Mesendoderm (in vitro differentiated cells): ENCODE measurements around the gene ACOT7.
A peak's percentile ranks its signal among the peaks of the same experiment; 100 is the strongest.
"Not testable (repeated sequence)": the region's sequence is repeated elsewhere in the genome, so short reads cannot be mapped to it uniquely, and the experiment has no call there.

Source experiments
- DNase-seq: peaks from one replicate; pipeline ENCODE4 v3.0.0; 2013
- H2AK5ac ChIP-seq: 2 replicates; pipeline ENCODE4 v1.6.1; 2013; ENCODE audit warnings: low read length, inconsistent platforms
- H2BK120ac ChIP-seq: 2 replicates; pipeline ENCODE4 v1.6.1; 2013; ENCODE audit warnings: low read depth, mild to moderate bottlenecking, low read length, moderate library complexity, mixed read lengths
- H2BK15ac ChIP-seq: replicated peaks from 2 replicates; pipeline ENCODE4 v1.6.1; 2013; ENCODE audit warnings: low read depth, mild to moderate bottlenecking, moderate library complexity
- H2BK5ac ChIP-seq: 2 replicates; pipeline ENCODE4 v1.6.1; 2013; ENCODE audit warnings: low read length, inconsistent platforms
- H3K18ac ChIP-seq: 2 replicates; pipeline ENCODE4 v1.6.1; 2013; ENCODE audit warnings: mild to moderate bottlenecking, low read length, mixed read lengths
- H3K23ac ChIP-seq: one replicate; pipeline ENCODE4 v1.6.1; 2013; ENCODE audit warnings: low read length
- H3K27ac ChIP-seq: 2 replicates; pipeline ENCODE4 v1.5.1; 2013; ENCODE audit warnings: low read depth, mild to moderate bottlenecking, inconsistent platforms, low read length, moderate library complexity
- H3K27me3 ChIP-seq: 2 replicates; pipeline ENCODE4 v1.6.1; 2013; ENCODE audit warnings: low read length, control low read depth, mild to moderate bottlenecking, inconsistent platforms; ENCODE audit not compliant: insufficient read depth, poor library complexity
- H3K36me3 ChIP-seq: 2 replicates; pipeline ENCODE4 v1.6.1; 2013; ENCODE audit warnings: low read length, inconsistent platforms; ENCODE audit not compliant: control insufficient read depth, insufficient read depth
- H3K4ac ChIP-seq: one replicate; pipeline ENCODE4 v1.6.1; 2013; ENCODE audit warnings: low read depth, mild to moderate bottlenecking, low read length, moderate library complexity
- H3K4me1 ChIP-seq: 2 replicates; pipeline ENCODE4 v1.6.1; 2013; ENCODE audit warnings: low read depth, low read length, inconsistent platforms; ENCODE audit not compliant: control insufficient read depth
- H3K4me2 ChIP-seq: 2 replicates; pipeline ENCODE4 v1.6.1; 2013; ENCODE audit warnings: low read length
- H3K4me3 ChIP-seq: 2 replicates; pipeline ENCODE4 v1.5.1; 2013; ENCODE audit warnings: mild to moderate bottlenecking, low read length
- H3K56ac ChIP-seq: one replicate; pipeline ENCODE4 v1.6.1; 2013; ENCODE audit warnings: low read length
- H3K79me1 ChIP-seq: 2 replicates; pipeline ENCODE4 v1.6.1; 2013; ENCODE audit warnings: low read length, inconsistent platforms
- H3K79me2 ChIP-seq: 2 replicates; pipeline ENCODE4 v1.6.1; 2013; ENCODE audit warnings: mild to moderate bottlenecking, low read length; ENCODE audit not compliant: control insufficient read depth, insufficient read depth
- H3K9ac ChIP-seq: 2 replicates; pipeline ENCODE4 v1.6.1; 2013; ENCODE audit warnings: low read length, inconsistent platforms
- H4K5ac ChIP-seq: one replicate; pipeline ENCODE4 v1.6.1; 2013; ENCODE audit warnings: low read length
- H4K8ac ChIP-seq: one replicate; pipeline ENCODE4 v1.6.1; 2013; ENCODE audit warnings: low read depth, mild to moderate bottlenecking, control low read depth, low read length, moderate library complexity
- WGBS: extraction: QIAGEN DNeasy Blood & Tissue Kit; methylation state at CpG from one replicate; pipeline ENCODE4 v1.1.7; 2013; ENCODE audit warnings: low lambda C conversion rate, missing lambda C conversion rate; ENCODE audit not compliant: insufficient coverage; ENCODE audit errors: extremely low coverage; 5-methylcytosine and 5-hydroxymethylcytosine counted together

The ACOT7 gene

GRCh38 chr1:6384135-6384534 is 9.4 kb downstream of the ACOT7 start:
- no peak overlapping the region for H3K27ac ChIP-seq
- peaks cover 14% of the 10 kb centered on the region for H3K79me1 ChIP-seq
- H3K79me2 ChIP-seq, result peaks cover 38% of the 10 kb centered on the region
- no peak overlapping the region for H3K56ac ChIP-seq
- no CpG with 5 or more reads among the region's 1 CpG for WGBS
- no peak overlapping the region for H3K4me2 ChIP-seq
- H4K8ac ChIP-seq, result no peak overlapping the region
- no peak for DNase-seq
- H3K18ac ChIP-seq, result no peak overlapping the region
- no peak overlapping the region for H3K9ac ChIP-seq
- no peaks in the 10 kb centered on the region for H3K36me3 ChIP-seq
- no peak overlapping the region for H3K4me3 ChIP-seq
- no peak overlapping the region for H4K5ac ChIP-seq
- no peak overlapping the region for H2BK5ac ChIP-seq
- H2BK120ac ChIP-seq, result no peak overlapping the region
- H3K23ac ChIP-seq, result no peak overlapping the region
- no peaks in the 10 kb centered on the region for H3K27me3 ChIP-seq
- peaks cover 10% of the 10 kb centered on the region for H3K4me1 ChIP-seq
- H3K4ac ChIP-seq, result no peak overlapping the region
- H2AK5ac ChIP-seq, result no peak overlapping the region
- H2BK15ac ChIP-seq, result no peak overlapping the region

GRCh38 chr1:6380037-6380436 is 13.5 kb downstream of the ACOT7 start:
- no peak overlapping the region for H3K56ac ChIP-seq
- H3K36me3 ChIP-seq, result no peaks in the 10 kb centered on the region
- H3K79me2 ChIP-seq, result peaks cover 32% of the 10 kb centered on the region
- H2AK5ac ChIP-seq, result no peak overlapping the region
- no peak overlapping the region for H3K4ac ChIP-seq
- H3K4me1 ChIP-seq, result no peaks in the 10 kb centered on the region
- no peak overlapping the region for H4K8ac ChIP-seq
- H4K5ac ChIP-seq, result no peak overlapping the region
- no peak overlapping the region for H2BK120ac ChIP-seq
- peaks cover 9% of the 10 kb centered on the region for H3K79me1 ChIP-seq
- no peak overlapping the region for H3K4me3 ChIP-seq
- no peak for DNase-seq
- WGBS, result no CpG with 5 or more reads among the region's 7 CpGs
- H3K23ac ChIP-seq, result no peak overlapping the region
- no peak overlapping the region for H3K27ac ChIP-seq
- no peaks in the 10 kb centered on the region for H3K27me3 ChIP-seq
- H2BK5ac ChIP-seq, result no peak overlapping the region
- H3K18ac ChIP-seq, result no peak overlapping the region
- H3K9ac ChIP-seq, result no peak overlapping the region
- H3K4me2 ChIP-seq, result no peak overlapping the region
- H2BK15ac ChIP-seq, result no peak overlapping the region

GRCh38 chr1:6378096-6378746 is 15.3 kb downstream of the ACOT7 start:
- no peak overlapping the region for H4K5ac ChIP-seq
- no peak overlapping the region for H3K56ac ChIP-seq
- DNase-seq, result peak; percentile 44
- H3K4me1 ChIP-seq, result no peaks in the 10 kb centered on the region
- H3K27me3 ChIP-seq, result no peaks in the 10 kb centered on the region
- H3K18ac ChIP-seq, result no peak overlapping the region
- no peak overlapping the region for H3K9ac ChIP-seq
- peaks cover 11% of the 10 kb centered on the region for H3K79me1 ChIP-seq
- H3K4me3 ChIP-seq, result no peak overlapping the region
- no peak overlapping the region for H4K8ac ChIP-seq
- no peak overlapping the region for H3K4me2 ChIP-seq
- H3K4ac ChIP-seq, result no peak overlapping the region
- H2BK120ac ChIP-seq, result no peak overlapping the region
- no peak overlapping the region for H2BK15ac ChIP-seq
- no peak overlapping the region for H3K23ac ChIP-seq
- H3K79me2 ChIP-seq, result peaks cover 25% of the 10 kb centered on the region
- no peak overlapping the region for H3K27ac ChIP-seq
- H3K36me3 ChIP-seq, result no peaks in the 10 kb centered on the region
- WGBS, result no CpG with 5 or more reads among the region's 12 CpGs
- H2BK5ac ChIP-seq, result no peak overlapping the region
- H2AK5ac ChIP-seq, result no peak overlapping the region

- no peak overlapping the region for H4K5ac ChIP-seq
- H2BK120ac ChIP-seq, result no peak overlapping the region
- no peak overlapping the region for H2BK15ac ChIP-seq
- no peak overlapping the region for H3K18ac ChIP-seq
- no peak overlapping the region for H3K27ac ChIP-seq
- no peak overlapping the region for H3K4me2 ChIP-seq
- H3K23ac ChIP-seq, result no peak overlapping the region
- no peak for DNase-seq
- no CpG with 5 or more reads among the region's 8 CpGs for WGBS
- H3K56ac ChIP-seq, result no peak overlapping the region
- H3K36me3 ChIP-seq, result no peaks in the 10 kb centered on the region
- H3K4me3 ChIP-seq, result no peak overlapping the region
- no peak overlapping the region for H3K9ac ChIP-seq
- H2AK5ac ChIP-seq, result no peak overlapping the region
- H3K4me1 ChIP-seq, result no peaks in the 10 kb centered on the region
- H2BK5ac ChIP-seq, result no peak overlapping the region
- H3K79me1 ChIP-seq, result peaks cover 11% of the 10 kb centered on the region
- H3K79me2 ChIP-seq, result peaks cover 22% of the 10 kb centered on the region
- H3K4ac ChIP-seq, result no peak overlapping the region
- no peak overlapping the region for H4K8ac ChIP-seq
- H3K27me3 ChIP-seq, result no peaks in the 10 kb centered on the region
Measured at GRCh38 chr1:6373961-6374720, 19.4 kb downstream of the ACOT7 start.

GRCh38 chr1:6372236-6372635 is 21.3 kb downstream of the ACOT7 start:
- WGBS, result no CpG with 5 or more reads among the region's 7 CpGs
- H3K79me1 ChIP-seq, H2BK5ac ChIP-seq, H3K4ac ChIP-seq, DNase-seq, H3K4me1 ChIP-seq, H3K4me2 ChIP-seq, H4K8ac ChIP-seq, H2BK15ac ChIP-seq, H3K4me3 ChIP-seq, H3K27me3 ChIP-seq, H3K36me3 ChIP-seq, H3K56ac ChIP-seq, H3K27ac ChIP-seq, H2AK5ac ChIP-seq, H4K5ac ChIP-seq, H3K18ac ChIP-seq, H3K23ac ChIP-seq, H3K9ac ChIP-seq, H2BK120ac ChIP-seq: not testable (repeated sequence)
- peaks cover 17% of the 10 kb centered on the region for H3K79me2 ChIP-seq
